HAP-1 (cell line): ENCODE results near the gene PSMA5.
A peak's percentile ranks its signal among the peaks of the same experiment; 100 is the strongest.
"Not testable (repeated sequence)": the region's sequence is repeated elsewhere in the genome, so short reads cannot be mapped to it uniquely, and the experiment has no call there.

ENCODE experiments used
- DNase-seq, 2 experiments: peaks; one replicate each; pipeline ENCODE4 v3.0.0-alpha.2; 2016 to 2020; ENCODE audit warnings: low spot score in 2 of 2
- H3K27me3 ChIP-seq: fragments of 250-450 bp; sonication (Bioruptor Pico); 2 replicates; pipeline ENCODE4 v1.5.1; 2020; ENCODE audit warnings: low read depth, mild to moderate bottlenecking, moderate library complexity
- H3K36me3 ChIP-seq: fragments of 250-450 bp; sonication (Bioruptor Pico); replicated peaks from 2 replicates; pipeline ENCODE4 v1.5.1; 2020; ENCODE audit warnings: mild to moderate bottlenecking
- H3K4me1 ChIP-seq: fragments of 250-450 bp; sonication (Bioruptor Pico); 2 replicates; pipeline ENCODE4 v1.5.1; 2020; ENCODE audit warnings: mild to moderate bottlenecking
- H3K4me3 ChIP-seq: fragments of 250-450 bp; sonication (Bioruptor Pico); 2 replicates; pipeline ENCODE4 v1.5.1; 2020; ENCODE audit warnings: mild to moderate bottlenecking, moderate library complexity
- H3K9me3 ChIP-seq: fragments of 250-450 bp; sonication (Bioruptor Pico); 2 replicates; pipeline ENCODE4 v1.5.1; 2020; ENCODE audit warnings: mild to moderate bottlenecking, moderate library complexity
- in situ Hi-C: fragments of 300-500 bp; cut with MboI; formaldehyde crosslinking; loops from 3 replicates; pipeline ENCODE4 v1.14.3; 2020; ENCODE audit warnings: low sequenced_read_pairs, inconsistent platforms, mixed read lengths

PSMA5 gene

DNA sequence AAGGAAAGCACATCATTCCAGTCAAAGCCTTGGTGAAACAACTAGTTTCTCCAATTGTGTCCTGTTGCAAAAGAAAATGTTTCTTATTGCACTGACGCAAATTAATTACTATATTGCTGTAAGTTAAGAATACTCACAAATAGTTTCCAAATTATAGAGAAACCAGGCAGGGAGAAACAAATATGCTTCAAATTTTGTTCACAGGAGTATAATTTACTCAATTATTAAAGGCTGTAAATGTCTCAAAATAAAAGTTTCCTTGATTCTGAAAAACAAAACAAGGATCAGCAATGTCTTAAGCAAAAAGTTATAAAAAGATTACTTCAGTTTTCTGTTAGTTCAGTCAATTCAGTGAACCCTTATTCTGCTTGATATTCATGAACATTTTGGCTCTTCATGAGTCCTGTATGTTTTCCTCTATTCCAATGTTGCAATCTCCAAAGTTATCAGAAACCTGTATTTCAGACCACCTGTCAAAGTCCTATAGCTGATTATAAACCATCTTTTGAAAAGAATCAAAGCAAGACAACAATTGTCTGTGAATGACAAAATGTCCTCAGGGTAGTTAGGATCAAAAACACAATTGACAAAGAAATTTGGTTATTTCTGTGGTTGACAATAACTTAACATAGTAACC, 28.4 kb upstream of the PSMA5 start:
- no peak overlapping the region for H3K4me3 ChIP-seq
- no peaks in the 10 kb centered on the region for H3K36me3 ChIP-seq
- H3K9me3 ChIP-seq: no peaks in the 10 kb centered on the region
- no peaks in the 10 kb centered on the region for H3K4me1 ChIP-seq
- no peak for DNase-seq
- in situ Hi-C loops: no loop called here
- no peaks in the 10 kb centered on the region for H3K27me3 ChIP-seq

DNA sequence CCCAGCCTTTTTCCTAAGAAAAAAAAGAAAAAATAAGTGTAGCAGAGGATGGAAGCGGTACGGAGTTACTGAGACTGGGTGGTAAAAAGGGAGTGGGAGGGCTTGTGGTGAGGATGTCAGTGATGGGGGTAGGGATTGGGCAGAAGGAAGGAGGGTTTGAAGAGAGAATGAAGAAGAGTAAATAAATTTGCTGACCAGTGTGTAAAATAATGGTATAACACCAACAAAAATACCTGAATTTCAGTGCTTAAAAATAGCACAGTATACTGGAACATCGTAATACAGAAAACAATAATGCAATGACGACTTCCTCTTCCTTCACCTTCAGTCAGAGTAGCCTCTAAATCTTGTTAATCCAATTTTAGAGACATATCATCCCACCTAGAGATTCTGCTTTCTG, 21.3 kb upstream of the PSMA5 start:
- Histone ChIP-seq H3K4me3 (no peak overlapping the region), H3K4me1 (peaks cover 2% of the 10 kb centered on the region), H3K27me3 (no peaks in the 10 kb centered on the region), H3K9me3 (no peaks in the 10 kb centered on the region), H3K36me3 (no peaks in the 10 kb centered on the region)
- in situ Hi-C loops: no loop called here
- DNase-seq: no peak

DNA sequence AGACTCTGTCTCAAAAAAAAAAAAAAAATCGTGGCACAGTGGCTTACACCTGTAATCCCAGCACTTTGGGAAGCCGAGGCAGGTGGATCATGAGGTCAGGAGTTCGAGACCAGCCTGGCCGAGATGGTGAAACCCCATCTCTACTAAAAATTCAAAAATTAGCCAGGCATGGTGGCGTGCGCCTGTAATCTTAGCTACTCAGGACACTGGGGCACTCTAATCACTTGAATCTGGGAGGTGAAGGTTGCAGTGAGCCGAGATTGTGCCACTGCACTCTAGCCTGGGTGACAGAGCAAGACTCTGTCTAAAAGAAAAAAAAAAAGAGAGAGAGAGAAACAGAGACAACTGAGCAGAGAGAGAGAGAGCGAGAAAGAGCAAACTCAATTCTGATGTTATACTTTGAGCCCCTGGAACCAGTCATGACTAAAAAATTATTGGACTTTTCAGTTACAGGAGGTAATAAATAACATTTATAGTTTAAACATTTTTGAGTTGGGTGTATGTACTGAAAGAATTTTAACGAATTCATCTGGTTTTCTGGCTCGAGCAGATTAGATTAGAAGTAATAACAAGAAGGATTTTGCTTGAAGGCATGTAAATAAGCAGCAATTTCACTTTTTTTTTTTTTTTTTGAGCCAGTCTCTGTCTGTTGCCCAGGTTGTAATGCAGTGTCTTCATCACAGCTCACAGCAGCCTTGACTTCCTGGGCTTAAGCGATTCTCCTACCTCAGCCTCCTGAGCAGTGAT, 19.9 kb upstream of the PSMA5 start:
- H3K4me1 ChIP-seq, DNase-seq, in situ Hi-C loops, H3K9me3 ChIP-seq, H3K27me3 ChIP-seq, H3K4me3 ChIP-seq, H3K36me3 ChIP-seq: not testable (repeated sequence)

DNA sequence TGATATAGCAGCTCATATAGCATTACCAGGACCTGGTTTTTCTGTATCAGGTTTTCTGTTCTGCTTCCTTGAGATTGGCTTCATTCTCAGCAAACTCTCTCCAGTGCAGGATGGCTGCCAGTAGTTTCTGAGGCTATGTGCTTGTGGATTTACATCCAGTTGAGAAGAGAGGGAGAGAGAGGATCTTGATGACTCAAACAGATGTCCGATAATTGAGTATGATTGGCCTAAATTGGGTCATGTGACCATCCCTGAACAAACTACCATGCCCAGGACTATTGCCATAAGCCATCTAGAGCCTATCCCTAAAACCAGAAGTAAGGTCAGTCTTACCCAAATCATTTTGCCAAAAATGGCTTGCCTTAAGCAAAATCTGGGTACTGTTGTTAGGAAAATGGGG, 18.1 kb upstream of the PSMA5 start:
- in situ Hi-C loops: no loop called here
- no peaks in the 10 kb centered on the region for H3K36me3 ChIP-seq

DNA sequence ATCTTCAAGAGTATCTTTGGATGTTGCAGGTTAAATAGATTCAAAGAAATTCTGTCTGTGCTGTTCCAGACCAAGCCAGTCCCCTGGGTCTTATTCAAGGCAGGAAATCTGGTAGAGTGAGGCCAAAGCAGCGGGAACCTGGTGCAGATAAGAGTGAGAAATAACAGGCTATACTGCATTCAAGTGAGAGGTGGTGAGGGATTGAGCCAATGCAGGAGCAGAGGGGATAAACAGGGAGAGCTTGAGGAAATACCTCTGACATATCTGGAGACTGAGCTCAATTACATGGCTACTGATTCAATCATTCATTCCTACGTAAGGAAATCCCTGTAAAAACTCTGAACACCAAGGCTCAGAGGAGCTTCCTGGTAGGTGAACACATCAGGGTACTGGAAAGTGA, 17.2 kb upstream of the PSMA5 start:
- Histone ChIP-seq H3K27me3 (no peaks in the 10 kb centered on the region), H3K4me3 (no peak overlapping the region), H3K36me3 (no peaks in the 10 kb centered on the region), H3K4me1 (peaks cover 4% of the 10 kb centered on the region), H3K9me3 (no peaks in the 10 kb centered on the region)
- no peak for DNase-seq
- in situ Hi-C loops: no loop called here

More for the DNA sequence above, 18.1 kb upstream of the PSMA5 start:
- Histone ChIP-seq H3K27me3 (no peaks in the 10 kb centered on the region), H3K4me3 (no peak overlapping the region), H3K9me3 (no peaks in the 10 kb centered on the region), H3K4me1 (peaks cover 4% of the 10 kb centered on the region)
- no peak for DNase-seq

DNA sequence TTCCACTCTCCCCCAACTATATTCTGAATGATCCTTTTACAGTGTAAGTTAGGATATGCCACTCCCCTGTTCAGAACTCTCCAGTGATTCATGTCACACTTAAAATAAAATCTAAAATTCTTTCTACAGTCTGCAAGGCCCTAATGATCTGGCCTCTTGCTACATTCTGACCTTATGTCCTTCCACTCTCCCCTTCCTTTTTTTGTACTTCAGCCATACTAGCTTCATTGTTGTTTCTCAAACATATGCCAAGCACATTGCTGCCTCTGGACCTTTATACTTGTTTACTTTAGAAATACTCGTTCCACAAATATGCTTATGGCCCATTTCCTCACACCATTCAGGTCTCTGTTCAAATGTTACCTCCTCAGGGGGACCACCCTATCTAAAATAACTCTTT, 14.8 kb upstream of the PSMA5 start:
- no peak for DNase-seq
- peaks cover 4% of the 10 kb centered on the region for H3K4me1 ChIP-seq
- H3K36me3 ChIP-seq: no peaks in the 10 kb centered on the region
- H3K9me3 ChIP-seq: no peaks in the 10 kb centered on the region
- no peaks in the 10 kb centered on the region for H3K27me3 ChIP-seq
- H3K4me3 ChIP-seq: no peak overlapping the region
- in situ Hi-C loops: no loop called here

DNA sequence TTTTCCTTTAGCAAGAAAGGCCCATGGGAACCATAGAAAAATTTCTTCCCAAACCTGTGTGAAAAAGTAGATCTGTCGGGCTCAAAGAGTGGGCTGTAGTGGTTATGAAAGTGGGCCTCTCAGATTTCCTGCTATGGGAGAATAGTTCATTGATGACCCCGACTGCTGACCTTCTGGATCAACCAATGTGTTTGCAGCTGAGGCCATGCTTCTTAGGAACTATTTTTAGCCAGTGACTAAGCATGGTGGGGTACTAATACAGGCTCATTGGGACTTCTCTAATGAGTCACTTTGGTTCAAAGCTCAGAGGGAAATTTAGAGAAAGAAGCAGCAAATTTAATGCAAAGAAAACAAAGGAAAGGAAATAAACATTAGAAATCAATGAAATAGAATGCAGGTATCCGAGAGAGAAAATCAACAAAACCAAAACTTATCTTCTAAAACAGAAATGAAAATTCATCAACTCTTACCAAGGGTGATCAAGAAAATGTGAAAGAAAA, 12.6 kb upstream of the PSMA5 start:
- in situ Hi-C loops: no loop called here
- Histone ChIP-seq H3K27me3 (no peaks in the 10 kb centered on the region), H3K36me3 (no peaks in the 10 kb centered on the region), H3K9me3 (no peaks in the 10 kb centered on the region), H3K4me3 (no peak overlapping the region), H3K4me1 (peaks cover 4% of the 10 kb centered on the region)
- DNase-seq: no peak

DNA sequence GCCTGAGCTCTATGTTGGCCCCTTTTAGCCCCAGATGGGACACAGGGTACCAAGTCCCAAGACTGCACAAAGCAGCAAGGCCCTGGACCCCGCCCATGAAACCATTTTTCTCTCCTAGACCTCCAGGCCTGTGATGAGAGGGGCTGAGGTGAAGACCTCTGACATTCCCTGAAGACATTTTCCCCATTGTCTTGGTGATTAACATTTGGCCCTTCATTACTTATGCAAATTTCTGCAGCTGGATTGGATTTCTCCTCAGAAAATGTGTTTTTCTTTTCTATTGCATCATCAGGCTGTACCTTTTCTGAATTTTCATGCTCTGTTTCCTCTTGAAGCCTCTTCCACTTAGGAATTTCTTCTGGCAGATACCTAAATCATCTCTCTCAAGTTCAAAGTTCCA, 8.2 kb upstream of the PSMA5 start:
- no peaks in the 10 kb centered on the region for H3K9me3 ChIP-seq
- no peak overlapping the region for H3K4me3 ChIP-seq
- H3K36me3 ChIP-seq: no peaks in the 10 kb centered on the region
- no peak for DNase-seq
- H3K4me1 ChIP-seq: no peaks in the 10 kb centered on the region
- in situ Hi-C loops: no loop called here
- H3K27me3 ChIP-seq: no peaks in the 10 kb centered on the region

DNA sequence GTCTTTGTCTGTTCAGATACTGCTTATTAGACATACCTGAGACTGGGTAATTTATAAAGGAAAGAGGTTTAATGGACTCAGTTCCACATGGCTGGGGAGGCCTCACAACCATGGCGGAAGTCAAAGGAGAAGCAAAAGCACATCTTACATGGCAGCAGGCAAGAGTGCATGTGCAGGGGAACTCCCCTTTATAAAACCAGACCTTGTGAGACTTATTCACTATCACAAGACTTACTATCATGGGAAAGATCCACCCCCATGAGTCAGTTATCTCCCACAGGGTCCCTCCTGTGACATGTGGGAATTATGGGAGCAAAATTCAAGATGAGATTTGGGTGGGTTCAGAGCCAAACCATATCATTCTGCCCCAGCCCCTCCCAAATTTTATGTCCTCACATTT, 7.1 kb upstream of the PSMA5 start:
- Histone ChIP-seq H3K4me1 (no peaks in the 10 kb centered on the region), H3K27me3 (no peaks in the 10 kb centered on the region), H3K9me3 (no peaks in the 10 kb centered on the region), H3K36me3 (no peaks in the 10 kb centered on the region), H3K4me3 (no peak overlapping the region)
- DNase-seq: no peak
- in situ Hi-C loops: no loop called here

DNA sequence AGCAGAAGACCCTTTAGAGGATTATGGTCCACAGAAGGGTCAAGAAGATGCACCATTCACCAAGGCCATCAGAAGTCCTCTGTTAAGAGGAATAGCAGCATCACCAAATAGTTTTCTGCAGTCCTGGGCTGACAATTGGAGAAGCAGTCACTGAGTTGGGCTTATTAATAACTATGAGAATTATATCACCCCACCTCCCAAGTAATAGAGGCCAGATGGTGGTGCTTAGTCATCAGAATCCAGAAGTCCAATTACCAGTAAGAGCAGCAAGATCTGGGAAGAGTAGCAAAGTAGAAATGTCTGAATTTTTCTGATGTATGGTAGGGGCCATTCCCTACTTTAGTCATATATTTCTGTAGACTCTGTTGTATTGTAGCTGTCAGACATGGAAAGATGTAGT, 6.1 kb upstream of the PSMA5 start:
- peaks cover 4% of the 10 kb centered on the region for H3K4me1 ChIP-seq
- H3K36me3 ChIP-seq: no peaks in the 10 kb centered on the region
- no peak for DNase-seq
- in situ Hi-C loops: no loop called here
- no peak overlapping the region for H3K4me3 ChIP-seq
- H3K9me3 ChIP-seq: no peaks in the 10 kb centered on the region
- no peaks in the 10 kb centered on the region for H3K27me3 ChIP-seq

DNA sequence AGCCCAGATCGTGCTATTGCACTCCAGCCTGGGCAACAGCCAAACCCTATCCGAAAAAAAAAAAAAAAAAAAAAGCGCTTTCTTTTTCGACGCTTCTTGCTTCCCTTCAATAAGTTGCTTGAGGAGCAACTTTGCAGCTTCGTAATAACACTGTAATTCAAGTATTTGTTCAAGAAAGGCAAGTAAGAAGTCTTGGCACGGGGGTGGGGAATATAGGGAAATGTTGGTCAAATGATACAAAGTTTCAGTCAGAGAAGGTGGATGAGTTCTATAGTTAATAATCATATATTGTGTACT, 871 bp upstream of the PSMA5 start:
- H3K36me3 ChIP-seq: peaks cover under 1% of the 10 kb centered on the region; the same call in 1 of the 2 replicates
- H3K4me3 ChIP-seq: peak overlapping the region; percentile 74
- H3K27me3 ChIP-seq: no peaks in the 10 kb centered on the region
- in situ Hi-C loops: no loop called here
- no peaks in the 10 kb centered on the region for H3K9me3 ChIP-seq
- no peak for DNase-seq
- H3K4me1 ChIP-seq: peaks cover 9% of the 10 kb centered on the region

DNA sequence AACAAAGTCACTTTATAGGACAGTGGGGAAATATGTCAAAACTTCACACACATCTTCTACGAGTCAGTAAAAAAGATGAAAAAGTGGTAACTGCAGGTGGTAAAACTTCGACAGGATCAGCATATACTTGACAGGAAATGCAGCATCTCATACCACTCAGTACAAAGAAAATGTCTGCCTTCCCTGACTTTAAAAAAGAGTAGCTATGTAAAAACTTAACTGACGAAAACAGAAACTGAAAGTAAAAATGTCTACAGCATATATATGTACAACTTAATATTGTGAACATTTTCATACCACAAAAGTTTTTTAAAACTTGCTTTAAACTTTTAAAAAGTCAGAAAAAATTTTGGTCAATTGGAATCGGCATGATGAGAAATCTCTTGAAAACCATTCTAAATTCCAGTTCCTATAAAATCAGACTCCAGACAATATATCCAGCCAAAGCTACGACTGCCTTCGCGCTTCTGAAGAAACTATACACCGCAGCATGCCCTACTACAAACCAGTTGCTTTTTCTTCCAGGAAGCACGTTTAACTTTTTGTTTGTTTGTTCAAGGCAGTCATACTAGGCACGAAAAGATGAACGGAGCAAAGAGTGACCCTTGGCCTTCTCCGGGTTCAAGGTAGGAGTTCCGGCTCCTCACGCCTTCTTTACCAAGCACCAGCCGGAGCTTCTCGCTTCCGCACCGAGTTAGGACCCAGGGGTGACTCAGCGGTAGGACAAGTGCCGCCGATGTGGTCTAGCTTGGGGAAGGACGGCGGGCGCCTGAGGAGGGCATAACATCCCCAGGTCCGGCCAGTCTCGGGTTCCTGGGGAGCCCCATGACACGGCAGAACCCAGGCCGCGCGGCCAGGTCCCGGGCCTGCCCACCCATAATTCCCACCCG, 612 bp downstream of the PSMA5 start:
- in situ Hi-C loops: no loop called here
- no peaks in the 10 kb centered on the region for H3K27me3 ChIP-seq
- H3K9me3 ChIP-seq: no peaks in the 10 kb centered on the region
- peaks cover 9% of the 10 kb centered on the region for H3K4me1 ChIP-seq
- peak overlapping the region; percentile 74 for H3K4me3 ChIP-seq
- DNase-seq: peak in 1 of 2 experiments; percentile 59
- H3K36me3 ChIP-seq: peaks cover 4% of the 10 kb centered on the region; the same call in 1 of the 2 replicates

DNA sequence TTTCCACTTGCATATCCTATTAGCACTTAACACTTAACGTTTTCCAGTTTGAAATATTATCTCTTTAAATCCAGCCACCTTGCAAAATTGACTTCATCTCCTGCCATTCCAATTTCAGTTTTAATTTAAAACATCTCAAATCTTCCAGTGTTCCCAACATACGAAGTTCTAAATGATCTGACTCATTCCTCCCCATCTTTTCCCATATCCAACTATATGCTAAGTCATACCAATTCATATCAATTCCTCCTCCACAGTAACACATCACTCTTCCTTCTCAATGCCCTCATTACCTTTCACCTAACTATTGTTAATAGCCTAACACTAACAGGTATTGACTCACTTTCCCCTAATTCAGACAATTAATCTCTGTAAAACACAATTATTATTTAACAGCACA, 2.8 kb downstream of the PSMA5 start:
- Histone ChIP-seq H3K27me3 (no peaks in the 10 kb centered on the region), H3K9me3 (no peaks in the 10 kb centered on the region), H3K4me3 (no peak overlapping the region), H3K4me1 (peaks cover 9% of the 10 kb centered on the region), H3K36me3 (peaks cover 22% of the 10 kb centered on the region)
- DNase-seq: no peak
- in situ Hi-C loops: no loop called here

DNA sequence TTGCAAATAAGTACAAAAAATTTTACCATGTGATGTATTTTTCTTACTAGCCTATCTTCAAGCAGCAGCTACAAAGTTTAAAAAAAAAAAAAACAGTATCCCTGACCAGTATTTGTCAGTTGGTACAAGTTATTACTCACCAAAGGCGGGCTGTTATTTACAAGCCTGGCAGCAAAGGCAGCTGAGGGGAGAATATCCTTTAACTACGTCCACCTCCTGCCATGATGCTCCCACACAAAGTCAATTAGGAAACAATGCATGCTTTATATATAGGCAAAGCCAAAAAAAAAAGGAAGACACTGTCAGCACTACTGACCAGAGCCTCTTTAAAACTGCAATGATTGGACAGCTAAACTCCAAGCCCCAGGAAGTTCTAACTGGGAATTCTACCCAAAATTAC, 13.7 kb downstream of the PSMA5 start:
- peaks cover 81% of the 10 kb centered on the region for H3K36me3 ChIP-seq
- H3K27me3 ChIP-seq: no peaks in the 10 kb centered on the region
- no peak for DNase-seq
- H3K4me3 ChIP-seq: no peak overlapping the region
- in situ Hi-C loops: no loop called here
- no peaks in the 10 kb centered on the region for H3K9me3 ChIP-seq
- no peaks in the 10 kb centered on the region for H3K4me1 ChIP-seq
